ENCODE measurements around the gene ZNF500.
"Not testable (repeated sequence)": the region's sequence is repeated elsewhere in the genome, so short reads cannot be mapped to it uniquely, and the experiment has no call there.

The ZNF500 gene

DNA sequence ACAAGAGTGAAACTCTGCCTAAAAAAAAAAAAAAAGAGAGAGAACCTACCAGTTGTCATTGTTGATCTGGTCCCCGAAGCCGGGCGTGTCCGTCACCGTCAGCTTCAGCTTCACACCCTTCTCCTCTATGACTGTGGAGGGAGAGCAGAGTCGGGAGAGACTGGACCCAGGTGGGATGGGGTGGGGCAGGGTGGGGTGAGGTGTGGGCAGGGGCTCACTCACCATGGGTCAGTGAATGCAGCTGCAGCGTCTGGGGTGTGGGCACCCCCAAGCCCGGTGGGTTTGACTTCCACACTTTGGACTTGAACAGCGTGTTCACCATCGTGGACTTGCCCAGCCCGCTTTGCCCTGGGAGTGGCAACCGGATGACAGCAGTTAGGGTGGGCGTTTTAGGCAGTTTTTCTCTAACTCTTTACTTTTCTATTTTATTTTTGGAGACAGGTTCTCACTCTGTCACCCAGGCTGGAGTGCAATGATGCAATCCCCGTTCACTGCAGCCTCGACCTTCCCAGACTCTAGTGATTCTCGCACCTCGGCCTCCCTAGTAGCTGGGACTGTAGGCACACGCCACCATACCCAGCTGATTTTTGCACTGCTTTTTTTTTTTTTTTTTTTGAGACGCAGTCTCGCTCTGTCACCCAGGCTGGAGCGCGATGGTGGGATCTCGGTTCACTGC lies 18.9 kb upstream of the ZNF500 start:
- Histone ChIP-seq H4K20me1 (ENCODE audit: insufficient read depth, low read length) (no peaks in the 10 kb centered on the region), H3K27me3 (ENCODE audit: insufficient read depth, low read length) (no peaks in the 10 kb centered on the region), H3F3A (ENCODE audit: insufficient read depth, low read length) (no peaks in the 10 kb centered on the region), H3K4me3 (ENCODE audit: low read depth, low read length, poor library complexity, severe bottlenecking) (no peak overlapping the region), H3K9ac (ENCODE audit: low read length) (no peak overlapping the region), H3K9me2 (ENCODE audit: low read depth, low read length) (no peaks in the 10 kb centered on the region), H3K36me3 (ENCODE audit: insufficient read depth, low read length) (no peaks in the 10 kb centered on the region), H3K27ac (ENCODE audit: low read depth, low read length, poor library complexity, severe bottlenecking) (no peak overlapping the region), H3K4me2 (ENCODE audit: low read length) (no peak overlapping the region), H3K9me3 (ENCODE audit: low read length) (no peaks in the 10 kb centered on the region), H2AFZ (ENCODE audit: low read length) (no peak overlapping the region), H3K79me2 (ENCODE audit: insufficient read depth, low read length) (no peaks in the 10 kb centered on the region), H3K4me1 (ENCODE audit: insufficient read depth, low read length, severe bottlenecking) (peaks cover 3% of the 10 kb centered on the region)
- no peak for TF ChIP-seq EZH2 (IDR thresholded peaks at IDR 0.05; ENCODE audit: borderline replicate concordance, low read length)
- TF ChIP-seq CTCF (IDR thresholded peaks at IDR 0.05; ENCODE audit: low read length), result no peak

DNA sequence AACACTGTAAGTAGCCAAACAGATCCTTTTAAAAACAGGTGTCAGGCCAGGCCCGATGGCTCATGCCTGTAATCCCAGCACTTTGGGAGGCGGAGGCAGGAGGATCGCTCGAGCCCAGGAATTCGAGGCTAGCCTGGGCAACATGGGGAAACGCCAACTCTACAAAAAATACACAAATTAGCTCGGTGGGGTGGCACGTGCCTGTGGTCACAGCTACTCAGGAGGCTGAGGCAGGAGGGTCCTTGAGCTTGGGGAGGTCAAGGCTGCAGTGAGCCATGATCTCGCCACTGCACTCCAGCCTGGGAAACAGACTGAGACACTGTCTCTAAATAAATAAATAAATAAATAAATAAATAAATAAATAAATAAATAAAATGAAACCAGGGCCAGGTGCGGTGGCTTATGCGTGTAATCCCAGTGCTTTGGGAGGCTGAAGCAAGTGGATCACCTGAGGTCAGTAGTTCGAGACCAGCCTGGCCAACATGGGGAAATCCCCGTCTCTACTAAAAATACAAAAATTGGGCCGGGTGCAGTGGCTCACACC lies 17.6 kb upstream of the ZNF500 start:
- not testable (repeated sequence) for H4K20me1 ChIP-seq (ENCODE audit: insufficient read depth, low read length); H3K36me3 ChIP-seq (ENCODE audit: insufficient read depth, low read length); H3K27me3 ChIP-seq (ENCODE audit: insufficient read depth, low read length); H3K9me3 ChIP-seq (ENCODE audit: low read length); H2AFZ ChIP-seq (ENCODE audit: low read length); H3K4me1 ChIP-seq (ENCODE audit: insufficient read depth, low read length, severe bottlenecking); H3K9ac ChIP-seq (ENCODE audit: low read length); H3F3A ChIP-seq (ENCODE audit: insufficient read depth, low read length); H3K27ac ChIP-seq (ENCODE audit: low read depth, low read length, poor library complexity, severe bottlenecking); H3K79me2 ChIP-seq (ENCODE audit: insufficient read depth, low read length); H3K9me2 ChIP-seq (ENCODE audit: low read depth, low read length); H3K4me2 ChIP-seq (ENCODE audit: low read length); H3K4me3 ChIP-seq (ENCODE audit: low read depth, low read length, poor library complexity, severe bottlenecking)

DNA sequence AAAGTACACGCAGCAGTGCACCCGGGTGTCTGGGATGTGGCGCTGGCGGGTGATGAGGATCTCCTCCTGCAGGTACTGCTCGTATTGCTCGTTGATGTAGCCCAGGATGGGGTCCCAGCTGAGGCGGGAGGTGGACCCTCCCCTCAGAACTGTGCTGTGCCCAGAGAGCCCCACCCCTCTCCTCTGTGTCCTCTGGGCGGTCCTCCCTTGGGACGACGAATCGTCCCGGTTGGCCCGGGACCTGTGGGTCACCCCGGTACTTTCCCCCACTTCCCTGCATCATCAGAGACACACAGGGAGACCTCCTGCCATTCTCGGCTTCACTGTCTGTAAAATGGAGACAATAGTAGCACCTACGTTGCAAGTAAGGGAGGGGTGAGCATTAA lies 17.0 kb upstream of the ZNF500 start:
- Histone ChIP-seq H2AFZ (ENCODE audit: low read length) (no peak overlapping the region), H3F3A (ENCODE audit: insufficient read depth, low read length) (no peaks in the 10 kb centered on the region), H3K4me1 (ENCODE audit: insufficient read depth, low read length, severe bottlenecking) (peaks cover 3% of the 10 kb centered on the region), H3K27ac (ENCODE audit: low read depth, low read length, poor library complexity, severe bottlenecking) (no peak overlapping the region), H3K4me3 (ENCODE audit: low read depth, low read length, poor library complexity, severe bottlenecking) (no peak overlapping the region), H3K4me2 (ENCODE audit: low read length) (no peak overlapping the region), H3K9me2 (ENCODE audit: low read depth, low read length) (no peaks in the 10 kb centered on the region), H3K79me2 (ENCODE audit: insufficient read depth, low read length) (no peaks in the 10 kb centered on the region), H4K20me1 (ENCODE audit: insufficient read depth, low read length) (no peaks in the 10 kb centered on the region), H3K9ac (ENCODE audit: low read length) (no peak overlapping the region), H3K27me3 (ENCODE audit: insufficient read depth, low read length) (peaks cover 7% of the 10 kb centered on the region; the same call in 1 of the 2 replicates), H3K9me3 (ENCODE audit: low read length) (no peaks in the 10 kb centered on the region), H3K36me3 (ENCODE audit: insufficient read depth, low read length) (no peaks in the 10 kb centered on the region)
- TF ChIP-seq CTCF (IDR thresholded peaks at IDR 0.05; ENCODE audit: low read length), result no peak
- no peak for TF ChIP-seq EZH2 (IDR thresholded peaks at IDR 0.05; ENCODE audit: borderline replicate concordance, low read length)
